H1 (cell line): ENCODE data around the gene PCCA. TPM values are rescaled to one million over a fixed set of nuclear protein-coding genes. Genes with fewer than 3 reads are reported as not detected.

Experiments used
- CTCF ChIA-PET: fragments of 300-600 bp; sonication (Branson Sonifier 250); formaldehyde crosslinking; loops from one replicate; lab custom pipeline; 2021; ENCODE audit not compliant: partially characterized antibody; lab: Charles Lee
- POLR2A ChIA-PET: fragments of 300-600 bp; sonication (Branson Sonifier 250); formaldehyde crosslinking; loops from one replicate; lab custom pipeline; 2021; ENCODE audit warnings: inconsistent platforms; ENCODE audit not compliant: partially characterized antibody; lab: Charles Lee
- DNase-seq, 2 experiments: peaks; one replicate each; pipeline versions ENCODE4 v3.0.0 to v3.0.0-alpha.2; 2010 to 2022; ENCODE audit warnings: low spot score in 2 of 2, low read depth in 1 of 2, mixed read lengths in 1 of 2
- FAIRE-seq: peaks from 2 replicates; lab custom pipeline; 2011; peaks lifted over from hg19 to GRCh38; lab: Jason Lieb, UNC
- H2AFZ ChIP-seq: 2 replicates; pipeline ENCODE4 v1.8.1; 2012; ENCODE audit warnings: low read length, inconsistent platforms
- H2AK5ac ChIP-seq: 2 replicates; pipeline ENCODE4 v1.6.1; 2013; ENCODE audit warnings: low read depth, low read length
- H2BK120ac ChIP-seq: replicated peaks from 2 replicates; pipeline ENCODE3; 2013; ENCODE audit warnings: low read depth, low read length, inconsistent platforms
- H2BK12ac ChIP-seq: 2 replicates; pipeline ENCODE4 v1.6.1; 2013; ENCODE audit warnings: low read depth, low read length
- H2BK15ac ChIP-seq: 2 replicates; pipeline ENCODE4 v1.6.1; 2013; ENCODE audit warnings: low read length
- H2BK20ac ChIP-seq: 2 replicates; pipeline ENCODE4 v1.6.1; 2013; ENCODE audit warnings: low read length
- H2BK5ac ChIP-seq: 2 replicates; pipeline ENCODE4 v1.6.1; 2013; ENCODE audit warnings: low read depth, low read length
- H3K14ac ChIP-seq: 2 replicates; pipeline ENCODE4 v1.6.1; 2013; ENCODE audit warnings: inconsistent platforms; ENCODE audit not compliant: insufficient read length
- H3K18ac ChIP-seq: 2 replicates; pipeline ENCODE4 v1.6.1; 2013; ENCODE audit warnings: low read length; ENCODE audit errors: extremely low read depth
- H3K23ac ChIP-seq: 2 replicates; pipeline ENCODE4 v1.6.1; 2013; ENCODE audit warnings: inconsistent platforms; ENCODE audit not compliant: insufficient read length
- H3K23me2 ChIP-seq: 2 replicates; pipeline ENCODE4 v1.6.1; 2013; ENCODE audit warnings: low read depth, low read length
- H3K27ac ChIP-seq: 2 replicates; pipeline ENCODE4 v1.6.1; 2011; ENCODE audit warnings: low read depth, low read length, inconsistent platforms
- H3K27me3 ChIP-seq, 4 experiments: replicated peaks in 1 of 4; 1 replicate in 1 of 4; 2 replicates in 3 of 4; pipeline versions ENCODE4 v1.6.1 to v1.8.1; 2011 to 2013; ENCODE audit warnings: low read length in 3 of 4, mild to moderate bottlenecking in 3 of 4, inconsistent platforms in 2 of 4, mixed read lengths in 2 of 4, moderate library complexity in 1 of 4; ENCODE audit not compliant: control insufficient read depth in 3 of 4, insufficient read depth in 3 of 4; ENCODE audit errors: extremely low read depth in 1 of 4
- H3K36me3 ChIP-seq, 4 experiments: 2 replicates each; pipeline versions ENCODE4 v1.6.1 to v1.8.1; 2011 to 2013; ENCODE audit warnings: mild to moderate bottlenecking in 4 of 4, low read length in 3 of 4, moderate library complexity in 2 of 4, control low read depth in 1 of 4, inconsistent platforms in 1 of 4; ENCODE audit not compliant: insufficient read depth in 4 of 4, control insufficient read depth in 2 of 4
- H3K4ac ChIP-seq: replicated peaks from 2 replicates; pipeline ENCODE3; 2013; ENCODE audit warnings: low read length, low read depth, mixed read lengths, inconsistent platforms; ENCODE audit not compliant: insufficient read length
- H3K4me1 ChIP-seq, 4 experiments: replicated peaks in 1 of 4; 1 replicate in 1 of 4; 2 replicates in 3 of 4; pipeline versions ENCODE4 v1.6.1 to v1.8.1; 2011 to 2013; ENCODE audit warnings: low read length in 3 of 4, inconsistent platforms in 2 of 4, mixed read lengths in 1 of 4; ENCODE audit not compliant: insufficient read depth in 4 of 4, control insufficient read depth in 3 of 4
- H3K4me2 ChIP-seq, 2 experiments: 2 replicates each; pipeline versions ENCODE4 v1.6.1 to v1.8.1; 2011 to 2013; ENCODE audit warnings: low read depth in 2 of 2, low read length in 2 of 2, control low read depth in 1 of 2, inconsistent platforms in 1 of 2, mild to moderate bottlenecking in 1 of 2; ENCODE audit not compliant: insufficient read depth in 1 of 2
- H3K4me3 ChIP-seq, 4 experiments: fragments of 200-600, 300-600 bp in 1 of 4; sonication (generic), shearing (Covaris generic), sonication (Bioruptor Twin) in 1 of 4; 2 replicates each; pipeline versions ENCODE4 v1.5.1 to v1.8.1; 2011 to 2016; ENCODE audit warnings: low read length in 4 of 4, low read depth in 3 of 4, control low read depth in 2 of 4, inconsistent platforms in 2 of 4, mild to moderate bottlenecking in 2 of 4, mixed read lengths in 1 of 4, moderate library complexity in 1 of 4; ENCODE audit not compliant: insufficient read depth in 2 of 4; ENCODE audit errors: extremely low read depth in 1 of 4
- H3K56ac ChIP-seq: replicated peaks from 2 replicates; pipeline ENCODE3; 2013; ENCODE audit warnings: low read depth, mild to moderate bottlenecking, mixed read lengths, low read length, inconsistent platforms; ENCODE audit not compliant: insufficient read length
- H3K79me1 ChIP-seq: 2 replicates; pipeline ENCODE4 v1.6.1; 2013; ENCODE audit warnings: low read depth, low read length, control low read depth
- H3K79me2 ChIP-seq, 2 experiments: 2 replicates each; pipeline versions ENCODE4 v1.6.1 to v1.8.1; 2012 to 2013; ENCODE audit warnings: low read length in 2 of 2, mild to moderate bottlenecking in 2 of 2, inconsistent platforms in 1 of 2; ENCODE audit not compliant: insufficient read depth in 2 of 2, control insufficient read depth in 1 of 2
- H3K9ac ChIP-seq, 4 experiments: replicated peaks in 1 of 4; 1 replicate in 1 of 4; 2 replicates in 3 of 4; pipeline versions ENCODE4 v1.6.1 to v1.8.1; 2011 to 2013; ENCODE audit warnings: low read depth in 3 of 4, low read length in 3 of 4, control low read depth in 2 of 4, mild to moderate bottlenecking in 2 of 4, moderate library complexity in 2 of 4, inconsistent platforms in 1 of 4; ENCODE audit errors: extremely low read depth in 1 of 4
- H3K9me3 ChIP-seq, 2 experiments: 2 replicates each; pipeline versions ENCODE4 v1.6.1 to v1.8.1; 2012 to 2013; ENCODE audit warnings: mild to moderate bottlenecking in 2 of 2, moderate library complexity in 2 of 2, control low read depth in 1 of 2, inconsistent platforms in 1 of 2, low read depth in 1 of 2, low read length in 1 of 2, mixed read lengths in 1 of 2; ENCODE audit not compliant: insufficient read depth in 2 of 2
- H4K20me1 ChIP-seq, 2 experiments: replicated peaks in 1 of 2; 2 replicates each; pipeline versions ENCODE3 to v1.8.1; 2011 to 2013; ENCODE audit warnings: inconsistent platforms in 2 of 2, low read length in 2 of 2, mild to moderate bottlenecking in 1 of 2; ENCODE audit not compliant: insufficient read depth in 2 of 2, control insufficient read depth in 1 of 2
- H4K5ac ChIP-seq: 2 replicates; pipeline ENCODE4 v1.6.1; 2013; ENCODE audit warnings: low read length, low read depth, mixed read lengths, inconsistent platforms; ENCODE audit not compliant: insufficient read length
- H4K8ac ChIP-seq: 2 replicates; pipeline ENCODE4 v1.8.0; 2013; ENCODE audit warnings: mild to moderate bottlenecking, moderate library complexity, low read length, inconsistent platforms; ENCODE audit not compliant: insufficient read depth; ENCODE audit errors: extremely low read depth
- H4K91ac ChIP-seq: replicated peaks from 2 replicates; pipeline ENCODE3; 2013; ENCODE audit warnings: low read length, mixed read lengths, inconsistent platforms; ENCODE audit not compliant: insufficient read length
- BRCA1 ChIP-seq: IDR thresholded peaks from 2 replicates; pipeline ENCODE4 v1.6.1; 2012; ENCODE audit warnings: low read depth, low read length, improper control_type of control experiment
- CBX8 ChIP-seq: fragments of 300-800, 300-1000 bp; sonication (generic); IDR thresholded peaks from 2 replicates; pipeline ENCODE4 v1.7.1; 2016; ENCODE audit warnings: low read depth, low read length, borderline replicate concordance
- E2F6 ChIP-seq: IDR thresholded peaks from 2 replicates; pipeline ENCODE4 v1.6.1; 2012; ENCODE audit warnings: inconsistent platforms
- POLR2A ChIP-seq, 2 experiments: IDR thresholded peaks; 1 replicate in 1 of 2; 2 replicates in 1 of 2; pipeline ENCODE4 v1.6.1; 2011; ENCODE audit warnings: low read depth in 2 of 2, low read length in 2 of 2, mild to moderate bottlenecking in 2 of 2; ENCODE audit errors: control extremely low read depth in 1 of 2
- RBBP5 ChIP-seq: IDR thresholded peaks from 2 replicates; pipeline ENCODE4 v1.7.1; 2012; ENCODE audit warnings: low read depth, mild to moderate bottlenecking, inconsistent platforms, low read length, moderate library complexity, borderline replicate concordance
- SIRT6 ChIP-seq: IDR thresholded peaks from one replicate; pipeline ENCODE4 v1.7.1; 2012; ENCODE audit warnings: low read length, inconsistent platforms
- SP1 ChIP-seq: IDR thresholded peaks from 2 replicates; pipeline ENCODE4 v1.6.1; 2011; ENCODE audit warnings: low read depth, low read length
- TAF7 ChIP-seq: optimal IDR thresholded peaks from 2 replicates; pipeline ENCODE3; 2011; ENCODE audit warnings: low read depth, mild to moderate bottlenecking, inconsistent platforms, low read length, moderate library complexity, borderline replicate concordance
- TBP ChIP-seq: IDR thresholded peaks from 2 replicates; pipeline ENCODE4 v1.6.1; 2011; ENCODE audit warnings: low read depth, low read length, improper control_type of control experiment
- TEAD4 ChIP-seq: IDR thresholded peaks from 2 replicates; pipeline ENCODE4 v1.6.1; 2012; ENCODE audit warnings: low read depth, low read length, inconsistent platforms, mixed read lengths
- ZNF274 ChIP-seq: IDR thresholded peaks from 2 replicates; pipeline ENCODE4 v1.7.0; 2012; ENCODE audit warnings: low read length, borderline replicate concordance; ENCODE audit errors: extremely low read depth
- WGBS, 2 experiments: shearing (Covaris generic) in 1 of 2; methylation state at CpG; one replicate each; pipeline versions ENCODE4 v1.1.6 to v1.1.7; 2013 to 2015; ENCODE audit warnings: low lambda C conversion rate in 2 of 2, mixed read lengths in 2 of 2, inconsistent platforms in 1 of 2, low coverage in 1 of 2, missing lambda C conversion rate in 1 of 2; ENCODE audit not compliant: insufficient replicate concordance in 2 of 2, insufficient coverage in 1 of 2, insufficient read length in 1 of 2; ENCODE audit errors: extremely low coverage in 1 of 2, missing lambda C conversion rate in 1 of 2; 5-methylcytosine and 5-hydroxymethylcytosine counted together
- polyA plus RNA-seq, 7 experiments: library from polyadenylated mRNA; depleted of rRNA in 3 of 7; stranded (reverse) in 5 of 7; unstranded in 2 of 7; fragments of >200 nt in 5 of 7; fragments of 200-250 nt in 2 of 7; gene quantifications; 1 replicate in 5 of 7; 2 replicates in 1 of 7; 4 replicates in 1 of 7; pipeline versions ENCODE4 v1.2.1 to v1.2.3, GENCODE V29; 2011 to 2013; ENCODE audit warnings: missing spikeins in 2 of 7, mixed read lengths in 2 of 7
- total RNA-seq: library from RNA; stranded (reverse); fragmentation: NEBNext Ultra II Directional; extraction: Animal tissue kit (Norgen Biotek cat#: 25700); gene quantifications from 2 replicates; pipeline ENCODE4 v1.2.1, GENCODE V29; 2021

PCCA gene
- total and polyA plus RNA-seq, 2 of the 8 experiments (the other 6 are each of a cell fraction or from before 2014, with no cell fraction given): 18.4 to 49.8 TPM

GRCh38 chr13:100458673-100459072 lies 369.8 kb downstream of the PCCA start:
- H3K23ac ChIP-seq: no peak overlapping the region
- no peak overlapping the region for H2BK5ac ChIP-seq
- POLR2A ChIA-PET: no interaction called here
- CTCF ChIA-PET: no interaction called here
- H3K27ac ChIP-seq: no peak overlapping the region
- no peak overlapping the region for H2AK5ac ChIP-seq
- no peaks in the 10 kb centered on the region for H3K27me3 ChIP-seq
- no peak overlapping the region for H3K18ac ChIP-seq
- H4K20me1 ChIP-seq: no peaks in the 10 kb centered on the region
- H3K9me3 ChIP-seq: peaks cover 5 to 6% of the 10 kb centered on the region in 2 experiments; a peak in 3 of 4 replicates
- H4K8ac ChIP-seq: no peak overlapping the region
- H3K9ac ChIP-seq: no peak overlapping the region
- no peak overlapping the region for H3K56ac ChIP-seq
- no peak overlapping the region for H2BK120ac ChIP-seq
- no peaks in the 10 kb centered on the region; the same call in 1 of the 2 replicates for H3K23me2 ChIP-seq
- no peak overlapping the region for H2BK15ac ChIP-seq
- no peak overlapping the region for H4K91ac ChIP-seq
- 87% methylated on average over 4 of the region's 4 CpGs; no CpG with 5 or more reads in 1 of the 2 experiments for WGBS, 2 experiments
- no peak overlapping the region for H3K4me2 ChIP-seq
- H3K79me2 ChIP-seq: no peaks in the 10 kb centered on the region
- H4K5ac ChIP-seq: no peak overlapping the region
- H3K36me3 ChIP-seq: peaks cover 0 to 3% (median 1%) of the 10 kb centered on the region in 4 experiments; a peak in 3 of 8 replicates
- H3K4me1 ChIP-seq: peaks cover 3 to 7% (median 5%) of the 10 kb centered on the region in 4 experiments; a peak in 5 of 7 replicates
- TF ChIP-seq ZNF274 (no peak), BRCA1 (no peak), RBBP5 (no peak), CBX8 (no peak), TBP (no peak), POLR2A (IDR thresholded peaks at IDR 0.05; ENCODE audit: control extremely low read depth in 1 of 2, low read depth in 2 of 2, low read length in 2 of 2) (no peak), TAF7 (no peak), TEAD4 (no peak), SP1 (no peak), E2F6 (no peak), SIRT6 (no peak)
- FAIRE-seq: no peak
- H2AFZ ChIP-seq: no peak overlapping the region
- H2BK20ac ChIP-seq: no peak overlapping the region
- H3K79me1 ChIP-seq: no peaks in the 10 kb centered on the region; the same call in 1 of the 2 replicates
- DNase-seq: no peak
- no peak overlapping the region for H3K14ac ChIP-seq
- H2BK12ac ChIP-seq: no peak overlapping the region
- no peak overlapping the region for H3K4ac ChIP-seq
- H3K4me3 ChIP-seq: no peak overlapping the region
